ENCODE data around the gene OR10AD1.
A peak's percentile ranks its signal among the peaks of the same experiment; 100 is the strongest.
"Not testable (repeated sequence)": the region's sequence is repeated elsewhere in the genome, so short reads cannot be mapped to it uniquely, and the experiment has no call there.

OR10AD1 gene

DNA sequence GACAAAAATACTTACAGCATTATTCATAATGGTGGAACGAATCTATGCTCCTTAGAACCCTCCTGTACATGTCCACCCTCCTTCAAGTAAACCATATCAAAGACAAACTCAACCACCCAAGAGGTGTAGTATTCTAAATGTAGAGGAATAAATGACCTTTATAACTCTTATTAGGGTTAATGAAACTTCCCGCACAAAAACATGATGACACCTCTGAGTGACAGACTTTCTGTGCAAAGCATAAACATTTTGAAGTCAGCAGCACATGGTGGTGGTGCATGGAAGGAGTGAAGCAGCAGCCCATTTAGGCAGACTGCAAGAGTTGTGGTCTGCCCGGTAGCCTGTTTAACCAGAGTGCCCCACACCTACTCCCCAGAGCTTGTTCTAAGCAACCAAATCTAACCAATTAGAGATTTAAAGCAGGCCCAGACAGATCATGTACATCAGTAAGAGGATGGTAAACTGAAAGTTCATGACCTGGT is 45.2 kb downstream of the OR10AD1 start:
- DNase-seq = no peak

DNA sequence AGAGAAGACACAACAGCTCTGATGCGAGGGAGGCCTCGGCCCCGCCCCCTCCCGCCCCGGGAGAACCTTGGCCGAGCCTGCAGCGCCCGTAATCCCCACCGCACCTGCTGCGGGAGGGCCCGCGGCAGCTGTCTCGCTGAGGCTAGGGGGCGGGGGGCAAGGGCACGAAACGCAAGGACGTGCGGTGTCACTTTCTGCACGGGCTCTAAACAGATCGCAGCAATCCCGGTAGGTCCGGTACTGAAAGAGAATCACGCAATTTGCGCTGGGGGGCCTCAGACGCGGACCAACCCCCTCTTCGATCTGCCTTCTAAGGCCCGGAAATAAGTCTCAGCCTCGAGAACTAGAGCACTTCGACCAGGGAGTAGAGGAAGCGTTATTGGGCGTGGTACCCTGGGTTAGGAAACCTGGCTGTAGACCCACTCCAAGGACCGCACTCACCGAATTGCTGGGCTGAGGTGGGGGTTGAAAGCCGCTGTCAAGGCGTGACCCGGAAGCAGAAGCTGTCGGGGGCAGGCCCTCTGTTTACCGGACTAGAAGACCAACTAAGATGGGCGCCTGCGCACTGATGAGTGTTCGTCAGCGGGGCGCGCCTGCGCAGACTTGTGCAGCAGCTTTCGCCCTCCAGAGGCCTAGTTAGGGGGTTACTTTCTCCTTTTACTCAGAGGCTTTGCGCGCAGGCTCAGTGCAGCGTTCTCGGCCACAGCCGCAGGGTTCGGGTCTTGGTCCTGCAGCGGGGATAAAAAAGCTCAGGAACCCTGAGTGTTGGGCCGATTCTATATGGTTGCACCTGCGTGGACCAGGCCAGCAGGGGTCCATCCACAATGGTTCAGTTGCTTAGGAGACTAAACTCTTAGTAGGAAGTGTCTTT is 45.8 kb downstream of the OR10AD1 start, which contains the start of gene ASB8:
TSS of gene ASB8 (minus strand) at position 498 of the 871 bp plus-strand sequence. CDS start 4,019 bp downstream, outside the sequence.
- DNase-seq = peak; percentile 84

DNA sequence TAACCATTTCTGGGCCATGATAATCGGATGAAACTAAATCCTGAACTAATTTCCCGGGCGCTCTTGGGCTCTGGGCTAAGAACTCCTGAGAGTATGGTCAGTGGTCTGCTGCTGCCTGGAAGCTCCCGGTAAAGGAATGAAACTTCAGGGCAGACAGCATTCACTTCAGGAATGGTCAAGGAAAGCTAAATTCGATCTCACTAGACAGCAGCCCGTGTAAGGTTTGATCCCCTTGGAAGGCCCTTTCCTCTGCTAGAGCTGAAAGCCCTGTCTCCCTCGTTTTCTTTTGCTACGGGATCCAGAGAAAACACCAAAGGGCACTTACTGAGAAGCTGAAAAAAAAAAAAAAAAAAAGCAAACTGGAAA is 46.5 kb downstream of the OR10AD1 start:
- DNase-seq = no peak

DNA sequence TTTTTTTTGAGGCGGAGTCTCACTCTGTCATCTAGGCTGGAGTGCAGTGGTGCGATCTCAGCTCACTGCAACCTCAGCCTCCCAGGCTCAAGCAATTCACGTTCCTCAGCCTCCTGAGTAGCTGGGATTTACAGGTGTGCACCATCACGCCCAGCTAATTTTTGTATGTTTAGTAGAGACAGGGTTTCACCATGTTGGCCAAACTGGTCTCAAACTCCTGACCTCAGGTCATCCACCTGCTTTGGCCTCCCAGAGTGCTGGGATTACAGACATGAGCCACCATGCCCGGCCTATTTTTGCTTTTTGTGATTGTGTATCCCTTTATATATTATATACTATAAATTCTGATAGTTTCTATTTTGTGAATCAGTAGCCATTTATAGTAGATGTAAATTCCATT is 47.3 kb downstream of the OR10AD1 start:
- not testable (repeated sequence) for DNase-seq
